OCI-LY7 (cell line): ENCODE measurements around the gene DIAPH2.

Experiments
- CTCF ChIP-seq: fragments of 200-600 bp; sonication (generic); conservative IDR thresholded peaks from 2 replicates; pipeline ENCODE4 v1.5.1; 2014; ENCODE audit warnings: mild to moderate bottlenecking, antibody characterized with exemption, low read length, moderate library complexity, mixed read lengths
- EZH2phosphoT487 ChIP-seq: fragments of 200-600 bp; sonication (generic); IDR thresholded peaks from 2 replicates; pipeline ENCODE4 v1.6.1; 2018; ENCODE audit warnings: low read depth, borderline replicate concordance, mild to moderate bottlenecking, mixed run types, antibody characterized with exemption, low read length, moderate library complexity, mixed read lengths

- TF ChIP-seq EZH2phosphoT487: no peak
- TF ChIP-seq CTCF: no peak
Measured at GRCh38 chrX:97344724-97345123, 660.1 kb downstream of the DIAPH2 start.
